Activated CD8-positive, alpha-beta memory T cell treated with anti-CD3 and anti-CD28 coated beads for 36 hours (primary cell): ENCODE measurements around the gene AKR7A2. TPM values are rescaled to one million over a fixed set of nuclear protein-coding genes. Genes with fewer than 3 reads are reported as not detected.

ENCODE experiments used
- CTCF ChIA-PET: fragments of 350-600 bp; sonication (Branson Sonifier 250); formaldehyde crosslinking; loops from one replicate; lab custom pipeline; 2021; ENCODE audit warnings: antibody characterized with exemption; lab: Charles Lee
- POLR2A ChIA-PET: fragments of 350-600 bp; sonication (Branson Sonifier 250); formaldehyde crosslinking; loops from one replicate; lab custom pipeline; 2021; ENCODE audit warnings: antibody characterized with exemption; lab: Charles Lee
- total RNA-seq, 2 experiments: library from RNA; stranded (reverse); gene quantifications; one replicate each; pipeline ENCODE4 v1.2.3, GENCODE V29; 2021

Gene AKR7A2
- total RNA-seq, 2 experiments from 2014 or later = 40.1 to 44.1 TPM

- ChIA-PET POLR2A (no interaction called here), CTCF (interaction anchor here (1.5 to 3.7 kb wide), 2 partner anchors 236 to 309 kb away, joined by 5 to 16 read pairs; no protein-coding TSS in a partner anchor)
Measured at GRCh38 chr1:19345391-19345790, 33.4 kb upstream of the AKR7A2 start.

GRCh38 chr1:19344831-19345230 lies 32.9 kb upstream of the AKR7A2 start:
- CTCF ChIA-PET = interaction anchor here (1.3 to 3.7 kb wide), 3 partner anchors 10 to 309 kb away, joined by 5 to 16 read pairs (median 5); no protein-coding TSS in a partner anchor
- POLR2A ChIA-PET = no interaction called here

GRCh38 chr1:19344372-19344810 lies 32.4 kb upstream of the AKR7A2 start:
- ChIA-PET POLR2A (no interaction called here), CTCF (interaction anchor here (1.0 to 3.7 kb wide), 5 partner anchors 10 to 310 kb away, joined by 3 to 16 read pairs (median 5); no protein-coding TSS in a partner anchor)

- ChIA-PET CTCF (interaction anchor here (1.0 to 3.7 kb wide), 4 partner anchors 11 to 242 kb away, joined by 3 to 16 read pairs (median 5); no protein-coding TSS in a partner anchor), POLR2A (interaction anchor here (0.5 kb wide), 1 partner anchor 538 kb away, joined by 3 read pairs; the partner anchor contains the start of gene OTUD3)
Measured at GRCh38 chr1:19343617-19344350, 31.8 kb upstream of the AKR7A2 start.

- ChIA-PET POLR2A (interaction anchor here (0.5 kb wide), 1 partner anchor 539 kb away, joined by 3 read pairs; the partner anchor contains the start of gene OTUD3), CTCF (interaction anchor here (1.2 to 3.7 kb wide), 2 partner anchors 239 to 242 kb away, joined by 5 to 16 read pairs; no protein-coding TSS in a partner anchor)
Measured at GRCh38 chr1:19342894-19343616, 31.1 kb upstream of the AKR7A2 start.

GRCh38 chr1:19342062-19342750 lies 30.3 kb upstream of the AKR7A2 start:
- POLR2A ChIA-PET = interaction anchor here (1.5 kb wide), 1 partner anchor 255 kb away, joined by 3 read pairs; a partner anchor contains a TSS
- CTCF ChIA-PET = interaction anchor here (0.9 to 3.7 kb wide), 5 partner anchors 9 to 239 kb away, joined by 3 to 16 read pairs (median 3); partner anchors contain the start of gene SLC66A1

GRCh38 chr1:19341201-19342061 lies 29.5 kb upstream of the AKR7A2 start:
- ChIA-PET POLR2A (interaction anchor here (1.5 kb wide), 1 partner anchor 255 kb away, joined by 3 read pairs; a partner anchor contains a TSS), CTCF (interaction anchor here (0.9 to 3.7 kb wide), 6 partner anchors 8 to 240 kb away, joined by 3 to 16 read pairs (median 4); partner anchors contain the start of gene SLC66A1)

- CTCF ChIA-PET = interaction anchor here (1.2 kb wide), 1 partner anchor 20 kb away, joined by 4 read pairs; no protein-coding TSS in a partner anchor
- POLR2A ChIA-PET = no interaction called here
Measured at GRCh38 chr1:19340387-19340937, 28.5 kb upstream of the AKR7A2 start.

- CTCF ChIA-PET = interaction anchor here (1.1 to 1.2 kb wide), 2 partner anchors 24 to 315 kb away, joined by 3 read pairs; no protein-coding TSS in a partner anchor
- POLR2A ChIA-PET = no interaction called here
Measured at GRCh38 chr1:19339214-19339861, 27.4 kb upstream of the AKR7A2 start.

- ChIA-PET POLR2A (no interaction called here), CTCF (interaction anchor here (1.1 kb wide), 1 partner anchor 316 kb away, joined by 3 read pairs; no protein-coding TSS in a partner anchor)
Measured at GRCh38 chr1:19338323-19338762, 26.4 kb upstream of the AKR7A2 start.

- POLR2A ChIA-PET = no interaction called here
- CTCF ChIA-PET = interaction anchor here (0.6 kb wide), 1 partner anchor 129 kb away, joined by 3 read pairs; no protein-coding TSS in a partner anchor
Measured at GRCh38 chr1:19337289-19337688, 25.3 kb upstream of the AKR7A2 start.

- POLR2A ChIA-PET = interaction anchor here (1.3 kb wide), 1 partner anchor 24 kb away, joined by 4 read pairs; the partner anchor contains the start of genes AKR7A2 and SLC66A1
- CTCF ChIA-PET = interaction anchor here (0.6 to 0.9 kb wide), 2 partner anchors 156 to 305 kb away, joined by 3 read pairs; no protein-coding TSS in a partner anchor
Measured at GRCh38 chr1:19336543-19336942, 24.6 kb upstream of the AKR7A2 start.

- ChIA-PET POLR2A (no interaction called here), CTCF (interaction anchor here (1.2 kb wide), 1 partner anchor 8 kb away, joined by 3 read pairs; no protein-coding TSS in a partner anchor)
Measured at GRCh38 chr1:19333587-19334354, 21.8 kb upstream of the AKR7A2 start.

GRCh38 chr1:19332832-19333231 lies 20.9 kb upstream of the AKR7A2 start:
- POLR2A ChIA-PET = no interaction called here
- CTCF ChIA-PET = interaction anchor here (1.2 kb wide), 1 partner anchor 9 kb away, joined by 3 read pairs; no protein-coding TSS in a partner anchor

GRCh38 chr1:19331262-19331878 lies 19.4 kb upstream of the AKR7A2 start:
- CTCF ChIA-PET = interaction anchor here (1.4 kb wide), 1 partner anchor 250 kb away, joined by 4 read pairs; no protein-coding TSS in a partner anchor
- POLR2A ChIA-PET = interaction anchor here (0.5 kb wide), 1 partner anchor 168 kb away, joined by 4 read pairs; no protein-coding TSS in a partner anchor
